ENCODE measurements around the gene DNAH6. TPM values are rescaled to one million over a fixed set of nuclear protein-coding genes. Genes with fewer than 3 reads are reported as not detected.

Gene DNAH6
- total RNA-seq, 6 donors from 2014 or later: 0.37 to 25.0 (median 4.2) TPM

DNA sequence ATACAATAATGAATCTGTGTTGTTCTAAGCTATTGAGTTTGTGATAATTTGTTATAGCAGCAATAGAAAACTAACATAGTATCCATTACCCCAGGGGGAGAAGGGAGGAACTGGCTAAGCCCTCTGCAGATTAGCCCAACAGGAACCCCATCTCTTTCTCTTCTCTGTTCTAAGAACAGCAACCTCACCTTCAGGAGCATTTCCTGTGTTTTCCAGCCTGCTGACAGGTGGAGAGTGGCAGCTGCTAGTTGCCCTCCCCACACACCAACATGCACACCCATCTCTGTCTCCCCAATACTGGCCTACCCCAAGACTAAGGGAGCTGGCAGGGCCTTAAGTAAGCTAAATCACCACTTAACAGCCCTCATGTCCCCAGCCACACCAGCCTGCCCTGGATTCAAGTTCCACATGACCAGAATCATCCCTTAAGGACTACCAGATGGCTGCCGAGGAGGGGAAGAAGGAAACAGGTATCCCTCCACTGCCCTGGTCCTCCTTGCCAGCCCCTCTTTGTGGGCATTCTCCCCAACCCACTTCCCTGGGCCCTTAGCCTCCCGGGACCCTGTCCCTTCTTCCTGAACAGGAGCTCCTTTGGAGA is 311.8 kb downstream of the DNAH6 start:
- ATAC-seq (ENCODE audit: low FRiP score in 2 of 2) (no peak), DNase-seq (no peak)
- peaks cover 0 to 10% (median 4%) of the 10 kb centered on the region in 4 donors for H3K4me1 ChIP-seq
- TF ChIP-seq POLR2A (IDR thresholded peaks at IDR 0.05) (no peak), EP300 (IDR thresholded peaks at IDR 0.05) (no peak), POLR2AphosphoS5 (IDR thresholded peaks at IDR 0.05) (no peak)
- TF ChIP-seq, protein P1, sequence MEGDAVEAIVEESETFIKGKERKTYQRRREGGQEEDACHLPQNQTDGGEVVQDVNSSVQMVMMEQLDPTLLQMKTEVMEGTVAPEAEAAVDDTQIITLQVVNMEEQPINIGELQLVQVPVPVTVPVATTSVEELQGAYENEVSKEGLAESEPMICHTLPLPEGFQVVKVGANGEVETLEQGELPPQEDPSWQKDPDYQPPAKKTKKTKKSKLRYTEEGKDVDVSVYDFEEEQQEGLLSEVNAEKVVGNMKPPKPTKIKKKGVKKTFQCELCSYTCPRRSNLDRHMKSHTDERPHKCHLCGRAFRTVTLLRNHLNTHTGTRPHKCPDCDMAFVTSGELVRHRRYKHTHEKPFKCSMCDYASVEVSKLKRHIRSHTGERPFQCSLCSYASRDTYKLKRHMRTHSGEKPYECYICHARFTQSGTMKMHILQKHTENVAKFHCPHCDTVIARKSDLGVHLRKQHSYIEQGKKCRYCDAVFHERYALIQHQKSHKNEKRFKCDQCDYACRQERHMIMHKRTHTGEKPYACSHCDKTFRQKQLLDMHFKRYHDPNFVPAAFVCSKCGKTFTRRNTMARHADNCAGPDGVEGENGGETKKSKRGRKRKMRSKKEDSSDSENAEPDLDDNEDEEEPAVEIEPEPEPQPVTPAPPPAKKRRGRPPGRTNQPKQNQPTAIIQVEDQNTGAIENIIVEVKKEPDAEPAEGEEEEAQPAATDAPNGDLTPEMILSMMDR (IDR thresholded peaks at IDR 0.05): no peak
- H3K36me3 ChIP-seq: no peaks in the 10 kb centered on the region
- 84 to 96% methylated on average over 2 of the region's 2 CpGs for WGBS, 2 donors
- no peaks in the 10 kb centered on the region for H3K27me3 ChIP-seq
- no peak overlapping the region for H3K27ac ChIP-seq
- no peak overlapping the region for H3K4me3 ChIP-seq
- no peaks in the 10 kb centered on the region for H3K9me3 ChIP-seq

DNA sequence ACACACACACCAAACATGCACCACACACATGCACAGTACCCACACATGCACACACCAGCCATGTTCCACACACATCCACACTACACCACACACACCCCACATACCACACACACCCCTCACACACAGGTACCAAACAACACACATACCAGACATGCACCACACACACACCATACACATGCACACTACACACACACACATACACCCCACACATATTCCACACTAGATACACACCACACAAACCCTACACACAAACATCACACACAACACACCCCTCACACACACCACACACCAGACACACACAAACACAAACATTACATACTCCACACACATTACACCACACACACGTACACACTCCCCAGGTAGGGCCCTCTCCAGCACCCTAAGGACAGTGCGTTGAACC is 313.4 kb downstream of the DNAH6 start:
- Histone ChIP-seq H3K27ac (no peak overlapping the region), H3K4me3 (no peak overlapping the region), H3K9me3 (no peaks in the 10 kb centered on the region), H3K36me3 (no peaks in the 10 kb centered on the region), H3K4me1 (peaks cover 0 to 10% (median 5%) of the 10 kb centered on the region in 4 donors), H3K27me3 (no peaks in the 10 kb centered on the region)
- 81 to 88% methylated on average over 2 of the region's 2 CpGs for WGBS, 2 donors
- DNase-seq (no peak), ATAC-seq (ENCODE audit: low FRiP score in 2 of 2) (no peak)
- no peak for TF ChIP-seq EP300 (IDR thresholded peaks at IDR 0.05)
- no peak for TF ChIP-seq POLR2A (IDR thresholded peaks at IDR 0.05)
- TF ChIP-seq POLR2AphosphoS5 (IDR thresholded peaks at IDR 0.05): no peak
- TF ChIP-seq, protein P1 (IDR thresholded peaks at IDR 0.05): no peak

DNA sequence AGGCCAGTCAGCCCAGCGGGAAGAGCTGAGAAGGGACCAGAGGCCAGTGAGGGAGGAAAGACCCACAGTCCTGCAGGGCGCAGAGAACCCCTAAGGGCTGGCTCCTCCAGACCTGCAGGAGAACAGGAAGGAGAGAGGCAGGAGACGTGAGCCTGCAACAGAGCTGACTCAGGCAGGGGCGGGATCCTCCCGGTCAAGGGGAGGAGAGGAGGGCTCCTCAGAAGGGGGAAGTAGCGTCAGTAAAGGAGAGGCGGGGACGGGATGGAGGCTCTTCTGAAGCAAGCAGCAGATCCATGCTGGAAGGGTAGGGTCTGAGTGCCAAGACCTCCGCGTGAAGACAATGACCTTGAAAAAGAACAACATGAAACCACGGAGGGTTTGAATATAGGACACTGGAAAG is 313.8 kb downstream of the DNAH6 start:
- no peak overlapping the region for H3K4me3 ChIP-seq
- 57 to 66% methylated on average over 11 of the region's 11 CpGs for WGBS, 2 donors
- DNase-seq (peak in 1 of 2 donors; percentile 63), ATAC-seq (ENCODE audit: low FRiP score in 2 of 2) (peak; percentile 57 to 75)
- TF ChIP-seq POLR2AphosphoS5 (IDR thresholded peaks at IDR 0.05) (no peak), POLR2A (IDR thresholded peaks at IDR 0.05) (no peak), EP300 (IDR thresholded peaks at IDR 0.05) (no peak)
- TF ChIP-seq, protein P1 (IDR thresholded peaks at IDR 0.05): no peak
- H3K36me3 ChIP-seq: no peaks in the 10 kb centered on the region
- H3K4me1 ChIP-seq: peaks cover 0 to 10% (median 5%) of the 10 kb centered on the region in 4 donors
- no peaks in the 10 kb centered on the region for H3K27me3 ChIP-seq
- H3K27ac ChIP-seq: peak overlapping the region in 1 of 4 donors; percentile 7
- H3K9me3 ChIP-seq: no peaks in the 10 kb centered on the region

DNA sequence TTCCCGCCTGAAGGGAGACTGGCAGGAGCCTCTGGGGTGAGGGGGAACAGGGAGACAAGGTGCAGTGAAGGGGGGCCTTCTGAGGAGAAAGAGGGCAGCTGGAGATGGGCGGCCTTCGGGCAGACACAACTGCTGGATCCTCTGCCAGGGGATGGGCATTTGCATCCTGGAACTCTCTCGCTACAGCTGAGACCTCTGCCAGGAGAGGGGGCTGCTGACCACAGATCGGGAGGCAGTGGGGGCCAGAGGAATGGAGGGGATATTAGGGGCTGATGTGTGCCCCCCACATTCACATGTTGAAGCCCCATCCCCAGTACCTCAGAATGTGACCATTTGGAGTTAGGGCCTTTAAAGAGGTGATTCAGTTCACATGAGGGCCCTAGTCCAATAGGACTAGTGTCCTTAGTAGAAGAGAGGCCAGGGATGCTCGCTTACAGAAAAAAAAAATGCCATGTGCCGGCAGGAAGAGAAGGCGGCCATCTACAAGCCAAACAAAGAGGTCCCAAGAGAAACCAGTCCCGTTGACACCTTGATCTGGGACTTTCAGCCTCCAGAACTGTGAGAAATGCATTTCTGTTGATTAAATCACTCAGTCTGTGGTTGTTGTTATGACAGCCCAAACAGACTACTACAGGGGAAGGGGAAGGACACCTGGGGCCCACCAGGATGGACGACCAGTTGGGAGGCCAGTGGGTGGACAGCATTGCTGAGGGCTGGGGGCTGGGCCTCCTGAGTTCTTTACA is 314.6 kb downstream of the DNAH6 start:
- H3K9me3 ChIP-seq: peaks cover 0 to under 1% (median 0%) of the 10 kb centered on the region in 4 donors
- no peak overlapping the region for H3K4me3 ChIP-seq
- H3K27me3 ChIP-seq: no peaks in the 10 kb centered on the region
- H3K4me1 ChIP-seq: peaks cover 0 to 10% (median 5%) of the 10 kb centered on the region in 4 donors
- H3K36me3 ChIP-seq: no peaks in the 10 kb centered on the region
- ATAC-seq (ENCODE audit: low FRiP score in 2 of 2) (no peak), DNase-seq (no peak)
- WGBS, 2 donors: 88 to 92% methylated on average over 10 of the region's 10 CpGs
- H3K27ac ChIP-seq: peak overlapping the region in 1 of 4 donors; percentile 7
- TF ChIP-seq POLR2A (IDR thresholded peaks at IDR 0.05): no peak
- TF ChIP-seq, protein P1 (IDR thresholded peaks at IDR 0.05): no peak
- TF ChIP-seq POLR2AphosphoS5 (IDR thresholded peaks at IDR 0.05): no peak
- TF ChIP-seq EP300 (IDR thresholded peaks at IDR 0.05): no peak
